ENCODE measurements around the gene TTLL11. TPM values are rescaled to one million over a fixed set of nuclear protein-coding genes. Genes with fewer than 3 reads are reported as not detected.

Gene TTLL11
- total and polyA plus RNA-seq, 2 experiments from 2014 or later, result 0.57 to 1.4 TPM

GRCh38 chr9:121946465-121946864, 146.6 kb downstream of the TTLL11 start:
- Histone ChIP-seq H2AFZ (no peak overlapping the region), H3K4me2 (no peak overlapping the region), H3K27me3 (ENCODE audit: insufficient read depth) (no peaks in the 10 kb centered on the region), H3K4me3 (no peak overlapping the region), H3K4me1 (ENCODE audit: insufficient read depth) (peaks cover 15% of the 10 kb centered on the region), H3K36me3 (ENCODE audit: insufficient read depth) (no peaks in the 10 kb centered on the region), H3K79me2 (replicated peaks; ENCODE audit: insufficient read depth) (no peaks in the 10 kb centered on the region), H3K9me2 (ENCODE audit: insufficient read depth) (no peaks in the 10 kb centered on the region), H4K20me1 (replicated peaks; ENCODE audit: insufficient read depth) (no peaks in the 10 kb centered on the region), H3F3A (replicated peaks; ENCODE audit: low read depth) (no peaks in the 10 kb centered on the region), H3K27ac (ENCODE audit: low read depth) (no peak overlapping the region)
- ATAC-seq (no peak; the same call in 2 of the 3 replicates), DNase-seq (ENCODE audit: low spot score) (no peak)
- TF ChIP-seq POLR2AphosphoS5 (IDR thresholded peaks at IDR 0.05; ENCODE audit: low read depth) (no peak), CTCF (conservative IDR thresholded peaks at IDR 0.05; ENCODE audit: low read depth in 2 of 2) (no peak), ZNF462 (CRISPR knock-in tag; IDR thresholded peaks at IDR 0.05) (no peak), ZNF331 (CRISPR knock-in tag; IDR thresholded peaks at IDR 0.05; ENCODE audit: low read depth) (no peak), EZH2phosphoT487 (IDR thresholded peaks at IDR 0.05; ENCODE audit: unreplicated experiment) (no peak), NANOG (IDR thresholded peaks at IDR 0.05; ENCODE audit: borderline replicate concordance) (no peak), ZNF114 (CRISPR knock-in tag; IDR thresholded peaks at IDR 0.05) (no peak), EZH2 (IDR thresholded peaks at IDR 0.05; ENCODE audit: low read depth, unreplicated experiment) (no peak), REST (IDR thresholded peaks at IDR 0.05; ENCODE audit: unreplicated experiment) (no peak), CREB1 (CRISPR knock-in tag; IDR thresholded peaks at IDR 0.05; ENCODE audit: low read depth) (no peak), STAT1 (IDR thresholded peaks at IDR 0.05; ENCODE audit: unreplicated experiment) (no peak), ETS1 (IDR thresholded peaks at IDR 0.05) (no peak), JUNB (IDR thresholded peaks at IDR 0.05; ENCODE audit: unreplicated experiment) (no peak)
- H3K36me3 Mint-ChIP-seq (ENCODE audit: low read depth), result no peaks in the 10 kb centered on the region
- no peaks in the 10 kb centered on the region for H3K9me3 Mint-ChIP-seq
- no peak overlapping the region for H3K27ac Mint-ChIP-seq
- peaks cover 6% of the 10 kb centered on the region for H3K27me3 Mint-ChIP-seq (ENCODE audit: insufficient read depth, low read depth, poor library complexity)
- H3K4me1 Mint-ChIP-seq, result peaks cover 18% of the 10 kb centered on the region
- no peak overlapping the region for H3K4me3 Mint-ChIP-seq
